ENCODE results near the gene NEURL1.
"Not testable (repeated sequence)": the region's sequence is repeated elsewhere in the genome, so short reads cannot be mapped to it uniquely, and the experiment has no call there.

Gene NEURL1

DNA sequence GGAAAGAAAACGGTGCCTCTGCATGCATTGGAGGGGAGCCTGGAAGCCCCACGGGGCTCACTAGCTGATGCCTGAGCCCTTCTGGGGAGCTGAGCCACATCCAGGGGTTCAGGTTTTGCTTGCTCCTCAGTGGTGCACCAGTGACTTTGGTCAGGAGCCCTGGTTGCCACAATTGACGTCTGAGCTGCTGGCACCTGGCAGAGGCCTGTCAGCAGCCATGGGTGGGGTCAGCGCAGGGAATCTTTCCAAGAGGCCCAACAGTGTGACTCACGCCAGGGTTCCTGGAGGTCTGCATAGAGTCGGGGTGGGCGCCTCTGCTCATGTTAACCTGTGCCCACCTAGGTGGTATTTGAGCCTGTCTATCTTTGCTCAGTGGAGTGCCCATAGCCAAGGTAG is 138.7 kb downstream of the NEURL1 start:
- DNase-seq, result no peak

DNA sequence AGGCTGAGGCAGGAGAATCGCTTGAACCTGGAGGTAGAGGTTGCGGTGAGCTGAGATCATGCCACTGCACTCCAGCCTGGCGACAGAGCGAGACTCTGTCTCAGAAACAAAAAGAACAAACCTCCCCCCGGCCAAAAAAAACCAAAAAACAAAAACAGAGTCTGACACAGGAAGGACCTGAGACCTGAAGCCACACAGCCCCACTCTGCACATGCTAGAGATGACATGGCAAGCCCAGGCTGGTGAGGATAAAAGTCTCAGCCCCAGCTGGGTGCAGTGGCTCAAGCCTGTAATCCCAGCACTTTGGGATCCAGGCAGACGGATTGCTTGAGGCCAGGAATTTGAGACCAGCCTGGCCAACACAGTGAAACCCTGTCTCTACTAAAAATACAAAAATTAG is 139.4 kb downstream of the NEURL1 start:
- DNase-seq, result not testable (repeated sequence)

DNA sequence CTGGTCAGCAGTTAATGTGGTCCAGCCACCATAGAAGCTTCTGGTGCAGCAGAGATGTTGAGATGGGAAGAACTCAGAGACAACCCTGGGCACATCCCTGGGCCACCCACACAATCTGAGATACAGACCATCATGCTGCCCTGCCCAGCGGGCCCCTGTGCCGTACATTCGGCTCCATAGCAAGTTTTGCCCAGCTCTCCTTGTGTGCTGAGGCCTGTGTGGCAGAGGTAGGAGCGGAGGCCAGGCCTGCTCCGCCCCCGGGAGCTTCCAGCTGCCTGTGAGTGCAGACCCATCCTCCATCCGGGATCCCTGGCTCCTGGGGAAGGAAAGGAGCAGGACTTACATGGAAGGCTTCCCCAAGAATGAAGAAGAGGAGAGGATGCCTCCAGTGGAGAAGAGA is 140.3 kb downstream of the NEURL1 start:
- DNase-seq, result no peak

DNA sequence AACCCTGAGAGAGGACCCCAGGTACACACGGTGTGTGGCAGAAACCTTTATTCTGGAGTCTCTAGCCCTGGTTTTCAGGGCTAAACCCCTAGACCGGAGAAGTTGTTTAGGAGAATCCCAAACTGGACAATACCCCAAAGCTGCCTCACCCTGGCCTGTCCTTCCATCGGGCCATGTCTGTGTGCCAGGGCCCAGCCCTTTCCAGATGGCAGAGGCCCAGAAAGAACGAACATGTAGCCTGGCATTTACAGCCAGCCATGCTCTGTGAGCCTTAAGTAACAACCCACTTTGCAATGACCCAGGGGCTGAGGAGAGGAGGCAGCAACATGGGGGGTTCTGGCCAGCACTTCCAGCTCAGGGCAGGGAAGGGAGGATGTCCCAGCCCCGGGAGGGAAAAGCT is 142.1 kb downstream of the NEURL1 start:
- DNase-seq, result no peak

DNA sequence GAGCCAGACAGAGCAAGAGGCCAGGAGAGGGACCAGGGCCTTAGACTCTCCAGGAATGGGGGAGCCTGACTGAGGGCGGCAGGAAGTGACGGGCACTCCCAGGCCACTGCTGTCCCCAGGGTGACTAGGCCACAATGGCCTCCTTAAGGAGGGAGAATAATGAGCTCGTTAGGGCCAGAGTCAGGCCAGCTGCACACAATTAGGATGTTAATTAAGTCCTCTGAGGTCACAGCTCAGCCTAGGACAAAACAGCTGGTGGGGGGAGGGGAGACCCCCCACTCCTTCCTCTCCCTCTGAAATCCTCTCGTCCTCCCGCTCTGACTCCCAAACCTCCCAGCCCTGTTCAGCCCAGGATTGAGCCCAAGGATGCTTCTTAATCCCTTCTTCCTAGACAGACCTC is 143.0 kb downstream of the NEURL1 start:
- no peak for DNase-seq

DNA sequence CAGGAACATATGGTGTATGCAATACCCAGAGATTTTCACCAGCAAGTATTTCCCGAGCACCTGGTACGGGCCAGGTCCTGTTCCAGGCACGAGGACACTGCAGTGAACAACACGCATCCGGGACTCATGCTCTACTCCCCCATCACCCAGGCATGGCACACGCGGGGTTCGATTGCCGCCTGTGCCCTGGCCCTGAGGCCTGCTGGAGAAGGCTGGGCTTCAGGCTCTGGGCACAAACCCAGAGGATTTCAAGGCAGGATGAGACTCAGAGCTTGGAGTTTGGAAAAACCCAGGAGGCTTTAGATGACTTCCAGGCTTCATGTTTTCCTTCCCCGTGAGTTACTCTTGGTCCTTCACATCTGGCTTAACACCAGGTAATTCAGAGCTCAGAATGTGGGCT is 143.5 kb downstream of the NEURL1 start:
- no peak for DNase-seq

DNA sequence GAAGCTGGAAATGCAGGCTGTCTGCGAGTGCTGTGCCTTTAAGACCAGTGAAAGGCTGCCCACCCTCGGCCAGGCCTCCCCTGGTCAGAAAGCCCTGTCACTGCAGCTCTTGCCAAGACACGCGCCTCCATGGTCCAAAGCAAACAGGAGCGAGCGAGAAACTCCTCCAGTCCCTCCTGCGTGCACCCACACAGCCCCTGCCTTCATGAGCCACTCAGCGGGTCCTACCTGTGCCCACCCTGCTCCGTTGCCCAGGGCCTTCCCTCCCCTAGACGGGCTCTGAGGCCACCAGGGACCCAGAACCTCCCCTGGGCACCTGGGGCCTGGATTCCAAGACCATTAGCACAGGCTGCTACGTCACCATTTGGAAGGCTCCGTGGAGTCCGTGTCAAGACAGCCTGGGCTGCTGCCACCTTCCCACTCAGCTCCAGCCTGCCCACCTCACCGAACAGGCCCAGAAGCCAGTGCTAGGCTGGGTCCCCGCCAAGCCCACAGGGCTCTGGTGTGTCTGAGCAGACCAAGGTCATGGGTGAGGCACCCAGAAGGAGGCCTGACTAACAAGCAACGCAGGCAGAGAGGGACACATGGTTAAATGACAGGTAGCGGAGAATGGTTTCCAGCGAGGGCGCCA is 144.5 kb downstream of the NEURL1 start:
- DNase-seq, result no peak

DNA sequence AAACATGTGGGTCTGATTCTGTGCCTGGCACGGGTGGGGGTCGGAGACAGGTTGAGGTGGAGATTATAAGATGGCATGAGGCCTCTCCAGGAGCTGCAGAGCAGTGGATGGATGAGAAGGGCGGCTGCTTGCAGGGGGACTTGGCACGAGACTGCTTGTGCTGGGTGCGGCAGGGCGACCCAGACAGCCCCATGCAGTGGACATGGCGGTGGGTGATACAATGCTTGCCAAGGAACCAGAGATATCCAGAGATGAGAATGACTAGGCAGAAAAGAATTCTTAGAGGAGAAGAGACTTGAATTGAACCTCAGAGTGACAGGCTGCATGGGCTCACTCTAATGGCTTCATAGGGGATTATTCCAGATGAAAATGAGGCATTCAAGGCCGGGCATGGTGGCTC is 145.4 kb downstream of the NEURL1 start:
- DNase-seq, result no peak

DNA sequence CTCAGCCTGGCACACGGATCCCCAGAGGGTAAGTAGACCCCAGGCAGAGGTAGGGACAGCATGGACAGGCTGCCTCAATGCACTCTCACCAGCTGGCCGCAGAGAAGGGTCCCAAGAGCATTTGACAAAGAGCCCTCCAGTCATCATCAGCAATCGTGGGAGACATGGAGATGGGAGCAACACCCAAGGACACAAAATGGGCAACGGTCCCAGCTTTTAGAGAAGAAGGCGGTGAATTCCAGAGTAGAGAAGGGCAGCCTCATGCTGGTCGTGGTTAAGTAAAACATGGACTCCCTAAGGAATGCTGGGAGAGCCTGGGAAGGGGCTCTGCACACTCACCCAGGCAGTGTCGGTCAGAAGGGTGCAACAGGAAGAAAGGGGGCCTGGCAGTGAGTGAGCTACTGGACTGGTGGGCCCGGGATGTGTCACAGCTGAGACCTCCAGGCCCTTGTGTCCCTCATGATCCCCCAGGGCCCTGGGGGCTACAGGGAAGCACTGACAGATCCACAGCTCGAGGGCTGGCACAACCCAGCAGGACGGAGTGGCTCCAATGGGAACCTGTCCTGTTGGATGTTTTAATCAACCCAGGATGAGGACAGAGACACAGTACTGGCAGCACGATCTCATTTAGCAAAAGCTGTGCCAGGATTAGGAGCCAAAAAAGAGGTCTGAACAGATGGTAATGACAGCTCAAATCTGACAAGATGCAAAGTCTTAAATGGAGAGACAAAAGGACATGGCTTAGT is 147.1 kb downstream of the NEURL1 start:
- DNase-seq, result peak; percentile 73

DNA sequence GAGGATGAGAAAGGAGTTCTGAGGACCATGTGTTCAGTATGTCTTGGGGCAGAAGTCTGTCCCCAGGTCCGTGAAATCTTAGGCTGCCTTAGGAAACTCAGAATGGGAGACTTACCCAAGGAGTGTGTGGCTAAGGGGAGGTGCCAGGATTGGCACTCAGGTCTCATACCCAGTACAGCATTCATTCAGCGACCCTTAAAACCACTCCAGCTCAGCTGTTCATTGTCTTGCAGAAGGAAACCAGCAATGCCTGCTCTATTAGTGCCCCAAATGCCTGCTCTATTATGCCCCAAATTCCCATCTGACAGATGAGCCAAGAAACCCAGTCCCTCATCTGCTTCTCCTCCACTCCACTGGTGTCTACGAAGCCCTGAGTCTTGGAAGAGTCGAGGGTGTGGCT is 147.8 kb downstream of the NEURL1 start:
- DNase-seq, result no peak
